Hepatocyte (in vitro differentiated cells): ENCODE data around the gene TCF7L2. TPM values are rescaled to one million over a fixed set of nuclear protein-coding genes. Genes with fewer than 3 reads are reported as not detected.

Experiments used
- DNase-seq: peaks from one replicate; pipeline ENCODE4 v3.0.0-alpha.2; 2016; ENCODE audit warnings: low spot score
- H2AFZ ChIP-seq: fragments of 200-600 bp; sonication (generic); 2 replicates; pipeline ENCODE4 v1.6.0; 2016; ENCODE audit warnings: antibody characterized with exemption, mild to moderate bottlenecking
- H3K27ac ChIP-seq: fragments of 200-600 bp; sonication (generic); 2 replicates; pipeline ENCODE4 v1.5.1; 2016; ENCODE audit warnings: mild to moderate bottlenecking
- H3K27me3 ChIP-seq: fragments of 200-600 bp; sonication (generic); 2 replicates; pipeline ENCODE4 v1.6.1; 2016
- H3K36me3 ChIP-seq: fragments of 200-600 bp; sonication (generic); replicated peaks from 2 replicates; pipeline ENCODE4 v1.5.1; 2016; ENCODE audit warnings: low read depth; ENCODE audit not compliant: insufficient read depth
- H3K4me1 ChIP-seq: fragments of 200-600 bp; sonication (generic); 2 replicates; pipeline ENCODE4 v1.5.1; 2016; ENCODE audit warnings: mild to moderate bottlenecking, moderate library complexity; ENCODE audit not compliant: insufficient read depth
- H3K4me2 ChIP-seq: fragments of 200-600 bp; sonication (generic); 2 replicates; pipeline ENCODE4 v1.6.0; 2016
- H3K4me3 ChIP-seq: fragments of 200-600 bp; sonication (generic); 2 replicates; pipeline ENCODE4 v1.5.1; 2016; ENCODE audit warnings: mild to moderate bottlenecking
- H3K79me2 ChIP-seq: fragments of 200-600 bp; sonication (generic); 2 replicates; pipeline ENCODE4 v1.6.0; 2017; ENCODE audit warnings: mild to moderate bottlenecking
- H3K9me2 ChIP-seq: fragments of 200-600 bp; sonication (generic); replicated peaks from 2 replicates; pipeline ENCODE4 v1.6.0; 2017; ENCODE audit warnings: mild to moderate bottlenecking; ENCODE audit not compliant: insufficient read depth
- H3K9me3 ChIP-seq: fragments of 200-600 bp; sonication (generic); 2 replicates; pipeline ENCODE4 v1.5.1; 2016; ENCODE audit warnings: low read depth, mild to moderate bottlenecking
- H4K20me1 ChIP-seq: fragments of 200-600 bp; sonication (generic); 2 replicates; pipeline ENCODE4 v1.6.0; 2016; ENCODE audit warnings: mild to moderate bottlenecking; ENCODE audit not compliant: insufficient read depth, poor library complexity, severe bottlenecking
- CTCF ChIP-seq: fragments of 200-600 bp; sonication (generic); IDR thresholded peaks from 2 replicates; pipeline ENCODE4 v1.5.1; 2016; ENCODE audit warnings: antibody characterized with exemption, mild to moderate bottlenecking; ENCODE audit not compliant: poor library complexity
- EZH2 ChIP-seq: fragments of 200-600 bp; sonication (generic); IDR thresholded peaks from 2 replicates; pipeline ENCODE4 v1.6.1; 2016; ENCODE audit warnings: antibody characterized with exemption, mild to moderate bottlenecking, borderline replicate concordance
- EZH2phosphoT487 ChIP-seq: fragments of 200-600 bp; sonication (generic); IDR thresholded peaks from one replicate; pipeline ENCODE4 v1.6.1; 2018; ENCODE audit warnings: antibody characterized with exemption, mild to moderate bottlenecking, low read depth, moderate library complexity; ENCODE audit not compliant: unreplicated experiment, severe bottlenecking
- WGBS: methylation state at CpG from one replicate; pipeline ENCODE4 v1.1.6; 2016; ENCODE audit warnings: low lambda C conversion rate; ENCODE audit errors: missing lambda C conversion rate; 5-methylcytosine and 5-hydroxymethylcytosine counted together
- polyA plus RNA-seq: library from polyadenylated mRNA; unstranded; fragments of >200 nt; fragmentation: Nextera tagmentation; extraction: Ambion mirVana; gene quantifications from 2 replicates; pipeline ENCODE4 v1.2.1, GENCODE V29; 2016
- total RNA-seq: library from RNA; depleted of rRNA; stranded (reverse); fragments of >200 nt; gene quantifications from 2 replicates; pipeline ENCODE4 v1.2.3, GENCODE V29; 2014

Gene TCF7L2
- total and polyA plus RNA-seq, 2 experiments from 2014 or later = 14.8 to 28.8 TPM

GRCh38 chr10:113044016-113044755, 94.1 kb downstream of the TCF7L2 start:
- TF ChIP-seq EZH2 (no peak), CTCF (no peak), EZH2phosphoT487 (no peak)
- Histone ChIP-seq H3K4me1 (peaks cover 11% of the 10 kb centered on the region), H3K27me3 (no peaks in the 10 kb centered on the region), H3K4me3 (no peak overlapping the region), H4K20me1 (peaks cover 38% of the 10 kb centered on the region), H3K36me3 (no peaks in the 10 kb centered on the region), H3K27ac (no peak overlapping the region), H3K9me2 (no peaks in the 10 kb centered on the region), H3K9me3 (no peaks in the 10 kb centered on the region), H3K4me2 (no peak overlapping the region), H2AFZ (no peak overlapping the region), H3K79me2 (peaks cover 99% of the 10 kb centered on the region)
- WGBS = 90% methylated on average over 12 of the region's 12 CpGs
- DNase-seq = no peak

GRCh38 chr10:113045147-113046055, 95.4 kb downstream of the TCF7L2 start:
- Histone ChIP-seq H3K36me3 (no peaks in the 10 kb centered on the region), H4K20me1 (peaks cover 34% of the 10 kb centered on the region), H3K27ac (no peak overlapping the region), H3K4me1 (peaks cover 11% of the 10 kb centered on the region), H3K27me3 (no peaks in the 10 kb centered on the region), H2AFZ (no peak overlapping the region), H3K9me2 (no peaks in the 10 kb centered on the region), H3K79me2 (peaks cover 99% of the 10 kb centered on the region), H3K4me2 (no peak overlapping the region), H3K9me3 (no peaks in the 10 kb centered on the region), H3K4me3 (no peak overlapping the region)
- 86% methylated on average over 10 of the region's 10 CpGs for WGBS
- TF ChIP-seq EZH2phosphoT487 (no peak), CTCF (no peak), EZH2 (no peak)
- no peak for DNase-seq

GRCh38 chr10:113047151-113047550, 97.1 kb downstream of the TCF7L2 start:
- WGBS = 76% methylated on average over 4 of the region's 4 CpGs
- no peaks in the 10 kb centered on the region for H3K36me3 ChIP-seq
- no peak for DNase-seq
- H3K4me2 ChIP-seq = no peak overlapping the region
- no peaks in the 10 kb centered on the region for H3K9me2 ChIP-seq
- peaks cover 39% of the 10 kb centered on the region for H4K20me1 ChIP-seq
- no peak overlapping the region for H3K4me3 ChIP-seq
- H3K27me3 ChIP-seq = no peaks in the 10 kb centered on the region
- no peak overlapping the region for H3K27ac ChIP-seq
- H3K9me3 ChIP-seq = no peaks in the 10 kb centered on the region
- TF ChIP-seq CTCF (no peak), EZH2phosphoT487 (no peak), EZH2 (no peak)
- peaks cover 98% of the 10 kb centered on the region for H3K79me2 ChIP-seq
- peaks cover 11% of the 10 kb centered on the region for H3K4me1 ChIP-seq
- H2AFZ ChIP-seq = no peak overlapping the region
